GM23338 (cell line): ENCODE results near the gene VAPA. TPM values are rescaled to one million over a fixed set of nuclear protein-coding genes. Genes with fewer than 3 reads are reported as not detected.
A peak's percentile ranks its signal among the peaks of the same experiment; 100 is the strongest.

ENCODE experiments used
- ATAC-seq: fragments of 200-7000 bp; cut with Tn5 transposase; 3 replicates; pipeline ENCODE4 v1.9.1; 2020
- DNase-seq: peaks from one replicate; pipeline ENCODE4 v3.0.0-alpha.2; 2015; ENCODE audit warnings: low spot score
- H2AFZ ChIP-seq: fragments of 200-600 bp; sonication (generic); 2 replicates; pipeline ENCODE4 v1.8.0; 2016; ENCODE audit warnings: antibody characterized with exemption, mild to moderate bottlenecking, moderate library complexity
- H3F3A ChIP-seq: fragments of 200-600 bp; sonication (generic); replicated peaks from 2 replicates; pipeline ENCODE4 v1.8.0; 2017; ENCODE audit warnings: antibody characterized with exemption, mixed run types, low read depth
- H3K27ac ChIP-seq: fragments of 200-600 bp; sonication (generic); 2 replicates; pipeline ENCODE4 v1.6.1; 2016; ENCODE audit warnings: low read depth
- H3K27me3 ChIP-seq: fragments of 200-600 bp; sonication (generic); 2 replicates; pipeline ENCODE4 v1.8.0; 2016; ENCODE audit warnings: mild to moderate bottlenecking, mixed run types, moderate library complexity; ENCODE audit not compliant: insufficient read depth
- H3K36me3 ChIP-seq: fragments of 200-600 bp; sonication (generic); 2 replicates; pipeline ENCODE4 v1.8.0; 2016; ENCODE audit warnings: mild to moderate bottlenecking; ENCODE audit not compliant: insufficient read depth
- H3K4me1 ChIP-seq: fragments of 200-600 bp; sonication (generic); 2 replicates; pipeline ENCODE4 v1.8.0; 2016; ENCODE audit warnings: mild to moderate bottlenecking, moderate library complexity; ENCODE audit not compliant: insufficient read depth
- H3K4me2 ChIP-seq: fragments of 200-600 bp; sonication (generic); 2 replicates; pipeline ENCODE4 v1.7.1; 2017; ENCODE audit warnings: mixed run types
- H3K4me3 ChIP-seq: fragments of 200-600 bp; sonication (generic); 2 replicates; pipeline ENCODE4 v1.6.1; 2016; ENCODE audit warnings: mixed run types
- H3K79me2 ChIP-seq: fragments of 200-600 bp; sonication (generic); replicated peaks from 2 replicates; pipeline ENCODE4 v1.8.0; 2017; ENCODE audit warnings: mild to moderate bottlenecking; ENCODE audit not compliant: insufficient read depth
- H3K9me2 ChIP-seq: fragments of 200-600 bp; sonication (generic); 2 replicates; pipeline ENCODE4 v1.8.0; 2017; ENCODE audit not compliant: insufficient read depth
- H4K20me1 ChIP-seq: fragments of 200-600 bp; sonication (generic); replicated peaks from 2 replicates; pipeline ENCODE4 v1.8.0; 2017; ENCODE audit warnings: mild to moderate bottlenecking; ENCODE audit not compliant: insufficient read depth
- H3K27ac Mint-ChIP-seq: 2 replicates; pipeline ENCODE4 v1.8.0; 2020; ENCODE audit warnings: inconsistent platforms, mild to moderate bottlenecking, moderate library complexity, mixed read lengths
- H3K27me3 Mint-ChIP-seq: 3 replicates; pipeline ENCODE4 v1.8.0; 2022; ENCODE audit warnings: low read depth, mild to moderate bottlenecking, moderate library complexity, mixed read lengths, inconsistent platforms; ENCODE audit not compliant: insufficient read depth, poor library complexity
- H3K36me3 Mint-ChIP-seq: 3 replicates; pipeline ENCODE4 v1.8.0; 2021; ENCODE audit warnings: low read depth, mild to moderate bottlenecking, inconsistent platforms, moderate library complexity, mixed read lengths
- H3K4me1 Mint-ChIP-seq: 3 replicates; pipeline ENCODE4 v1.8.0; 2020; ENCODE audit warnings: mild to moderate bottlenecking, inconsistent platforms, mixed read lengths
- H3K4me3 Mint-ChIP-seq: 3 replicates; pipeline ENCODE4 v1.8.0; 2021; ENCODE audit warnings: moderate library complexity, mild to moderate bottlenecking, inconsistent platforms, mixed read lengths
- H3K9me3 Mint-ChIP-seq: 3 replicates; pipeline ENCODE4 v1.8.0; 2020; ENCODE audit warnings: moderate library complexity, mild to moderate bottlenecking, inconsistent platforms, mixed read lengths
- CREB1 ChIP-seq: fragments of 250-450 bp; sonication (Bioruptor Pico); IDR thresholded peaks from 2 replicates; pipeline ENCODE4 v1.5.0; 2020; ENCODE audit warnings: low read depth, mild to moderate bottlenecking, moderate library complexity
- CTCF ChIP-seq, 2 experiments: fragments of 200-600 bp in 1 of 2; sonication (generic) in 1 of 2; conservative IDR thresholded peaks; 2 replicates each; pipeline versions ENCODE4 v1.5.1 to v1.6.1; 2016 to 2017; ENCODE audit warnings: antibody characterized with exemption in 2 of 2, low read depth in 2 of 2, mild to moderate bottlenecking in 2 of 2, moderate library complexity in 1 of 2
- ETS1 ChIP-seq: IDR thresholded peaks from 2 replicates; pipeline ENCODE4 v1.6.1; 2016; ENCODE audit warnings: antibody characterized with exemption
- EZH2 ChIP-seq: fragments of 200-600 bp; sonication (generic); IDR thresholded peaks from one replicate; pipeline ENCODE4 v1.8.0; 2017; ENCODE audit warnings: antibody characterized with exemption, mild to moderate bottlenecking, low read depth; ENCODE audit not compliant: unreplicated experiment
- EZH2phosphoT487 ChIP-seq: fragments of 200-600 bp; sonication (generic); IDR thresholded peaks from one replicate; pipeline ENCODE4 v1.8.1; 2018; ENCODE audit warnings: antibody characterized with exemption; ENCODE audit not compliant: unreplicated experiment
- JUNB ChIP-seq: IDR thresholded peaks from one replicate; pipeline ENCODE4 v1.6.1; 2016; ENCODE audit warnings: antibody characterized with exemption; ENCODE audit not compliant: unreplicated experiment
- NANOG ChIP-seq: IDR thresholded peaks from 2 replicates; pipeline ENCODE4 v1.6.1; 2016; ENCODE audit warnings: antibody characterized with exemption, borderline replicate concordance
- POLR2AphosphoS5 ChIP-seq: IDR thresholded peaks from 2 replicates; pipeline ENCODE4 v1.6.1; 2016; ENCODE audit warnings: antibody characterized with exemption, low read depth
- REST ChIP-seq: IDR thresholded peaks from one replicate; pipeline ENCODE4 v1.6.1; 2018; ENCODE audit warnings: antibody characterized with exemption; ENCODE audit not compliant: unreplicated experiment
- STAT1 ChIP-seq: IDR thresholded peaks from one replicate; pipeline ENCODE4 v1.6.1; 2016; ENCODE audit warnings: antibody characterized with exemption; ENCODE audit not compliant: unreplicated experiment
- ZNF114 ChIP-seq: fragments of 250-450 bp; sonication (Bioruptor Pico); IDR thresholded peaks from 2 replicates; pipeline ENCODE4 v1.5.0; 2020; ENCODE audit warnings: mild to moderate bottlenecking, moderate library complexity
- ZNF331 ChIP-seq: fragments of 250-450 bp; sonication (Bioruptor Pico); IDR thresholded peaks from 2 replicates; pipeline ENCODE4 v1.5.0; 2020; ENCODE audit warnings: low read depth, mild to moderate bottlenecking, moderate library complexity
- ZNF462 ChIP-seq: fragments of 250-450 bp; sonication (Bioruptor Pico); IDR thresholded peaks from 2 replicates; pipeline ENCODE4 v1.5.0; 2020; ENCODE audit warnings: mild to moderate bottlenecking, moderate library complexity
- polyA plus RNA-seq: library from polyadenylated mRNA; unstranded; fragments of >200 nt; fragmentation: Nextera tagmentation; extraction: Ambion mirVana; gene quantifications from 2 replicates; pipeline ENCODE4 v1.2.1, GENCODE V29; 2016
- total RNA-seq: library from RNA; depleted of rRNA; stranded (reverse); fragments of >200 nt; shearing (Covaris generic); gene quantifications from 2 replicates; pipeline ENCODE4 v1.2.3, GENCODE V29; 2014

Gene VAPA
- total and polyA plus RNA-seq, 2 experiments from 2014 or later, result 162 to 178 TPM

GRCh38 chr18:9926977-9927376 is 13.2 kb downstream of the VAPA start:
- Mint-ChIP-seq H3K36me3 (peaks cover 3% of the 10 kb centered on the region; the same call in 2 of the 3 replicates), H3K9me3 (no peaks in the 10 kb centered on the region), H3K4me1 (peaks cover 48% of the 10 kb centered on the region), H3K27ac (no peak overlapping the region), H3K27me3 (no peaks in the 10 kb centered on the region), H3K4me3 (peak overlapping the region; percentile 4; the same call in 1 of the 3 replicates)
- Histone ChIP-seq H3K4me2 (peak overlapping the region; percentile 19; the same call in 1 of the 2 replicates), H3K27ac (no peak overlapping the region), H3F3A (no peaks in the 10 kb centered on the region), H3K4me3 (no peak overlapping the region), H2AFZ (no peak overlapping the region), H3K27me3 (no peaks in the 10 kb centered on the region), H3K79me2 (peaks cover 100% of the 10 kb centered on the region), H3K9me2 (no peaks in the 10 kb centered on the region), H3K4me1 (peaks cover 47% of the 10 kb centered on the region), H4K20me1 (peaks cover 18% of the 10 kb centered on the region), H3K36me3 (no peaks in the 10 kb centered on the region)
- DNase-seq (no peak), ATAC-seq (no peak)
- TF ChIP-seq ZNF462 (CRISPR knock-in tag) (no peak), ZNF331 (no peak), STAT1 (no peak), CREB1 (CRISPR knock-in tag) (no peak), REST (no peak), NANOG (no peak), JUNB (no peak), EZH2phosphoT487 (no peak), ETS1 (no peak), EZH2 (no peak), CTCF (conservative IDR thresholded peaks at IDR 0.05; ENCODE audit: low read depth in 2 of 2) (no peak), POLR2AphosphoS5 (no peak), ZNF114 (no peak)
